ENCODE data around the gene MAP6.
"Not testable (repeated sequence)": the region's sequence is repeated elsewhere in the genome, so short reads cannot be mapped to it uniquely, and the experiment has no call there.

The MAP6 gene

DNA sequence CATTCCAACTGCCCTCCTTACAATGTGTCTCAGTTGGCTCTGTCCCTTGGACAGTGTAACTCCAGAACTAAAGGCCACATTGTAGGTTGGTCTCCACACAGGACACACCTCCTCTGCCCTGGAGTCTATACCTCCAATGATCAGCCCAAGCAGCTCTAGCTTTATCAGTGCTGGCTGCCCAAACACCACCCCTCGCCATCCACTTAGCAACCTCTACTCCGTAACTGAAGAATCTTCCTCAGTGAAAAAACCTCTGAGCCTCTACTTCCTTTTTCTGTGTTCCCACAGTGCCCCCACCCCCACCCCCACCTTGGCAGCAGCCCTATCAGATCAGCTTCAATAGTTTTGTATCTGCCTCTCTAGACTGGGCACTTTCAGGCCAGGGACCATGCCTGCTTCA is 73.4 kb downstream of the MAP6 start:
- no peak overlapping the region for H3K4me3 ChIP-seq (ENCODE audit: low read length)
- no peaks in the 10 kb centered on the region for H3K36me3 ChIP-seq (ENCODE audit: control insufficient read depth, insufficient read depth, low read length)
- H3K9ac ChIP-seq (ENCODE audit: low read length) = no peak overlapping the region
- H3K27me3 ChIP-seq (ENCODE audit: control insufficient read depth, insufficient read depth, low read length) = no peaks in the 10 kb centered on the region
- H3K9me3 ChIP-seq (ENCODE audit: control insufficient read depth, low read length) = no peaks in the 10 kb centered on the region
- H3K4me1 ChIP-seq (ENCODE audit: control insufficient read depth, insufficient read depth, low read length) = no peaks in the 10 kb centered on the region

- Histone ChIP-seq H3K36me3 (ENCODE audit: control insufficient read depth, insufficient read depth, low read length) (no peaks in the 10 kb centered on the region), H3K9ac (ENCODE audit: low read length) (no peak overlapping the region), H3K4me1 (ENCODE audit: control insufficient read depth, insufficient read depth, low read length) (no peaks in the 10 kb centered on the region), H3K9me3 (ENCODE audit: control insufficient read depth, low read length) (no peaks in the 10 kb centered on the region), H3K4me3 (ENCODE audit: low read length) (no peak overlapping the region), H3K27me3 (ENCODE audit: control insufficient read depth, insufficient read depth, low read length) (no peaks in the 10 kb centered on the region)
These were observed 74.6 kb downstream of the MAP6 start for GRCh38 chr11:75594211-75594610.

GRCh38 chr11:75593286-75593915 is 75.4 kb downstream of the MAP6 start:
- H3K27me3 ChIP-seq (ENCODE audit: control insufficient read depth, insufficient read depth, low read length) = no peaks in the 10 kb centered on the region
- H3K9me3 ChIP-seq (ENCODE audit: control insufficient read depth, low read length) = no peaks in the 10 kb centered on the region
- no peak overlapping the region for H3K9ac ChIP-seq (ENCODE audit: low read length)
- H3K4me1 ChIP-seq (ENCODE audit: control insufficient read depth, insufficient read depth, low read length) = no peaks in the 10 kb centered on the region
- H3K4me3 ChIP-seq (ENCODE audit: low read length) = no peak overlapping the region
- H3K36me3 ChIP-seq (ENCODE audit: control insufficient read depth, insufficient read depth, low read length) = no peaks in the 10 kb centered on the region

- Histone ChIP-seq H3K4me1 (ENCODE audit: control insufficient read depth, insufficient read depth, low read length) (no peaks in the 10 kb centered on the region), H3K9ac (ENCODE audit: low read length) (no peak overlapping the region), H3K27me3 (ENCODE audit: control insufficient read depth, insufficient read depth, low read length) (no peaks in the 10 kb centered on the region), H3K4me3 (ENCODE audit: low read length) (no peak overlapping the region), H3K36me3 (ENCODE audit: control insufficient read depth, insufficient read depth, low read length) (no peaks in the 10 kb centered on the region), H3K9me3 (ENCODE audit: control insufficient read depth, low read length) (no peaks in the 10 kb centered on the region)
These were observed 76.1 kb downstream of the MAP6 start for GRCh38 chr11:75592715-75593114.

GRCh38 chr11:75591966-75592365 is 76.9 kb downstream of the MAP6 start:
- Histone ChIP-seq H3K27me3 (ENCODE audit: control insufficient read depth, insufficient read depth, low read length) (no peaks in the 10 kb centered on the region), H3K4me3 (ENCODE audit: low read length) (no peak overlapping the region)

DNA sequence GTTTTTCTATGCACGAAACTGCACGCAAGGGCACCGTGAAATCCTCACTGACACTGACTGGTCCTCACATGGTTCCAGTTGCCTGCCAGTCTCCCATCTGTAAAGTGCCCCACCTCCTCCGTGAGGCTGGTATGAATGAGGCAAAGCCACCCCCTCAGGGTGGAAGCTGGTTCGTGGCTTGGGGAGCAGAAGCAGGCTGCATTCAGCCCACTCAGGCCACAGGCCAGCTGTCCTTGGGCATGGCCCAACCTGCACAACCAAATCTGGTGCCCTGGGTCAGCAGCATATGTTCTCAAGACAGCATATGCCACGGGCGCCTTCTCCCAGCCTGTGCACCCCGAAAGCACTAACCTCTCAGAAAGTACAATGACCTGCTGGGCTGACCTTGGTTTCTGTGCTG is 77.5 kb downstream of the MAP6 start:
- H3K36me3 ChIP-seq (ENCODE audit: control insufficient read depth, insufficient read depth, low read length) = no peaks in the 10 kb centered on the region
- H3K9me3 ChIP-seq (ENCODE audit: control insufficient read depth, low read length) = no peaks in the 10 kb centered on the region
- no peaks in the 10 kb centered on the region for H3K27me3 ChIP-seq (ENCODE audit: control insufficient read depth, insufficient read depth, low read length)
- H3K4me1 ChIP-seq (ENCODE audit: control insufficient read depth, insufficient read depth, low read length) = no peaks in the 10 kb centered on the region
- no peak overlapping the region for H3K4me3 ChIP-seq (ENCODE audit: low read length)
- H3K9ac ChIP-seq (ENCODE audit: low read length) = no peak overlapping the region

More at GRCh38 chr11:75591966-75592365, 76.9 kb downstream of the MAP6 start:
- Histone ChIP-seq H3K36me3 (ENCODE audit: control insufficient read depth, insufficient read depth, low read length) (no peaks in the 10 kb centered on the region), H3K9ac (ENCODE audit: low read length) (no peak overlapping the region), H3K4me1 (ENCODE audit: control insufficient read depth, insufficient read depth, low read length) (no peaks in the 10 kb centered on the region), H3K9me3 (ENCODE audit: control insufficient read depth, low read length) (no peaks in the 10 kb centered on the region)

DNA sequence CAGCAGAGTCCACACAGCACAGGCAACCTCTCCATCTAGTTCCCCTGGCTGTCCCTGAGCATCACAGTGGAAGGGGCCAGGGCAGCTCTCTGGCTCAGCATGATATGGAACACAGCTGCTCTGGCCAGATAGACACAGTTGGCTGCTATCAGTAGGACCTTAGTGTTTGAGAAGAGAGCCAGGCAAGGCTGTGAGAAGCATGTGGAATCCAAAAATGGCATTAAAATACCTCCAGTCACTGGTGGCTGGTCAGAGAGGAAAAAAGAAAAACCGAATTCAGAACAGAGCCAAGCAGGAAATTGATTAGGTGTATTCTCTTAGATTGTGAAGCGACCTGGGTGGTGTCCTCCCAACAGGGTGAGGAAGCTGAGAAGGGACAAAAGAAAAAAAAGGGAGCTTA is 78.9 kb downstream of the MAP6 start:
- Histone ChIP-seq H3K4me1 (ENCODE audit: control insufficient read depth, insufficient read depth, low read length) (no peaks in the 10 kb centered on the region), H3K36me3 (ENCODE audit: control insufficient read depth, insufficient read depth, low read length) (no peaks in the 10 kb centered on the region), H3K4me3 (ENCODE audit: low read length) (no peak overlapping the region), H3K27me3 (ENCODE audit: control insufficient read depth, insufficient read depth, low read length) (no peaks in the 10 kb centered on the region), H3K9me3 (ENCODE audit: control insufficient read depth, low read length) (no peaks in the 10 kb centered on the region), H3K9ac (ENCODE audit: low read length) (no peak overlapping the region)

- Histone ChIP-seq H3K9me3 (ENCODE audit: control insufficient read depth, low read length) (no peaks in the 10 kb centered on the region), H3K4me3 (ENCODE audit: low read length) (no peak overlapping the region), H3K9ac (ENCODE audit: low read length) (no peak overlapping the region), H3K4me1 (ENCODE audit: control insufficient read depth, insufficient read depth, low read length) (peaks cover 3% of the 10 kb centered on the region), H3K36me3 (ENCODE audit: control insufficient read depth, insufficient read depth, low read length) (no peaks in the 10 kb centered on the region), H3K27me3 (ENCODE audit: control insufficient read depth, insufficient read depth, low read length) (no peaks in the 10 kb centered on the region)
These were observed 79.8 kb downstream of the MAP6 start for GRCh38 chr11:75589051-75589450.

DNA sequence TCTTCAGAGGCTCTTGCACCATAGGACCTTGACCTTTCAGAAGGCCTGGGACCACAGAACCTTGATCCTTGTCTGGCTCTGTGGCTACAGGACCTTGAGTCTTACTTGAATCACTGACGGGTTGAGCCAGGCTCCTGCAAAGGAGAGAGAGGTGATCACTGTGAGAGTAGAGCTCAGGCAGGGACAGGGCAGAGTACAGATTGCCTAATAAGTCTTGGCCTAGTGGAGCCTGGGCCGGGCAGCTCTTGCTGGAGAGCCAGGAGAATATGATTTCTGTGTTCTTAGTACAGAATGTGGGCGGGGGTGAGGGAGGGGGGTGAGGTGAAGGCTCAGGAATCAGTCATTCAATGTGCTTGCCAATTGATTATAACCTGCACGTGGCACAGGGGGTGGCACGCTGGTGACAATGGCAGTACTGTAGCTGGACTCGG is 80.8 kb downstream of the MAP6 start:
- H3K4me1 ChIP-seq (ENCODE audit: control insufficient read depth, insufficient read depth, low read length) = peaks cover 4% of the 10 kb centered on the region
- H3K27me3 ChIP-seq (ENCODE audit: control insufficient read depth, insufficient read depth, low read length) = peaks cover under 1% of the 10 kb centered on the region
- no peak overlapping the region for H3K4me3 ChIP-seq (ENCODE audit: low read length)
- H3K9me3 ChIP-seq (ENCODE audit: control insufficient read depth, low read length) = no peaks in the 10 kb centered on the region
- no peak overlapping the region for H3K9ac ChIP-seq (ENCODE audit: low read length)
- no peaks in the 10 kb centered on the region for H3K36me3 ChIP-seq (ENCODE audit: control insufficient read depth, insufficient read depth, low read length)

DNA sequence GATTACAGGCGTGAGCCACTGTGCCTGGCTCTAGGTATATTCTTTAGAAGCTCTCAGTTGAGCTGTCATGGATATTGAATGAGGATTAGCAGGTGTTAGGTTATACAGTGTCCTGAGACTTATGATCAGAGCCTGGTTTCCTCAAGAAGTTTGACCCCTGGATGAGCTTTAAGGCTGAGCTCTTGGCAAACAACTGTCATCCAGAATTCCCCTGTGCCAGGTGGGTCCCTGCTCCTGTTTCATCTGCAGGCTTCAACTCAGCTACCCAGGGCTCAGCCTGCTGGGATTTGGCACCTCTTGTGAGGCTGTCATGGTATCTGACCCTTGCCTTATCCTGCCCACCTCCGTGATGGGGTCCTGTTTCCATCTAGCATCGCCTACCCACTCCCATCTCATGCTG is 82.4 kb downstream of the MAP6 start:
- no peaks in the 10 kb centered on the region for H3K36me3 ChIP-seq (ENCODE audit: control insufficient read depth, insufficient read depth, low read length)
- H3K27me3 ChIP-seq (ENCODE audit: control insufficient read depth, insufficient read depth, low read length) = peaks cover 12% of the 10 kb centered on the region
- peaks cover 11% of the 10 kb centered on the region for H3K4me1 ChIP-seq (ENCODE audit: control insufficient read depth, insufficient read depth, low read length)
- no peaks in the 10 kb centered on the region for H3K9me3 ChIP-seq (ENCODE audit: control insufficient read depth, low read length)
- H3K9ac ChIP-seq (ENCODE audit: low read length) = no peak overlapping the region
- no peak overlapping the region for H3K4me3 ChIP-seq (ENCODE audit: low read length)

DNA sequence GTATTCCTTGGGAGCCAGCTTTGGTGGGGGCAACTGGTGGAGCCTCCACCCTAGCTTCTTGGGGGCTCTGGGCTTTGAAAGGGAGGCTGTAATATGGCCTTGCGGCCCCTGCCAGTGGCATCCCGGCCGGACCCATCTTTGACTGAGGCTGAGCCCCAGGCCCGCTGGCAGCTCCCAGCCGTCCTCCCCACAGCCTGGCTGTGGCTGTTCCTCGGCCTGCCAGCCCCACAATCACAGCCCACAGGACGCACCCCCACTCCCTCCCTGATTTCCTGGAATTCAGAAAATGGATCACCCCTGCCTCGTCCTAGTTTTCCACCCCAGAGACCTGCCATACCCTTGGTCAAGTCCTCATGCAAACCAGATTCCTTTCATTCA is 83.6 kb downstream of the MAP6 start:
- no peaks in the 10 kb centered on the region for H3K9me3 ChIP-seq (ENCODE audit: control insufficient read depth, low read length)
- no peaks in the 10 kb centered on the region for H3K36me3 ChIP-seq (ENCODE audit: control insufficient read depth, insufficient read depth, low read length)
- H3K27me3 ChIP-seq (ENCODE audit: control insufficient read depth, insufficient read depth, low read length) = peaks cover 12% of the 10 kb centered on the region
- no peak overlapping the region for H3K9ac ChIP-seq (ENCODE audit: low read length)
- peaks cover 11% of the 10 kb centered on the region for H3K4me1 ChIP-seq (ENCODE audit: control insufficient read depth, insufficient read depth, low read length)
- H3K4me3 ChIP-seq (ENCODE audit: low read length) = no peak overlapping the region

DNA sequence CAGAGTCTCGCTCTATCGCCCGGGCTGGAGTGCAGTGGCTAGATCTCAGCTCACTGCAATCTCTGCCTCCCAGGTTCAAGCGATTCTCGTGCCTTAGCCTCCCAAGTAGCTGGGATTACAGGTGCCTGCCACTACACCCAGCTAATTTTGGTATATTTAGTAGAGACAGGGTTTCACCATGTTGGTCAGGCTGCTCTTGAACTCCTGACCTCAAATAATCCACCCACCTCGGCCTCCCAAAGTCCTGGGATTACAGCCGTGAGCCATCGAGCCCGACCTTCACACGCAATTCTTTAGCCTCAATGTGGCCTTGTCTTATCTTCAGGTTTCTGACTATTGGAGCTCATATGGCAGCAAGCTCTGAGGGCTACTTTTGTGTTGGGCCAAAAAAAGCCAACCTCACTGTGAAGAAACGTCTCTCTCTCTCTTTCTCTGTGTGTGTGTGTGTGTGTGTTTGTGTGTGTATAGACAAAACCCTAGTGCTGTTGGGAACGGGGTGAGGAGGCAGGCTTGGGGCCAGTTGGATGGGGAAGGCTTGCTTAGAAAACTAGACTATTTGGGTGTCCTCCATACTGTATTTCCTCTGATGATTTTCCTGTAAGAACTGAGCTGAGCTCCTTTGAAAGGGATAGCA is 84.1 kb downstream of the MAP6 start:
- H3K36me3 ChIP-seq (ENCODE audit: control insufficient read depth, insufficient read depth, low read length); H3K9me3 ChIP-seq (ENCODE audit: control insufficient read depth, low read length); H3K9ac ChIP-seq (ENCODE audit: low read length); H3K4me3 ChIP-seq (ENCODE audit: low read length): not testable (repeated sequence)
- Histone ChIP-seq H3K4me1 (ENCODE audit: control insufficient read depth, insufficient read depth, low read length) (peaks cover 11% of the 10 kb centered on the region), H3K27me3 (ENCODE audit: control insufficient read depth, insufficient read depth, low read length) (peaks cover 12% of the 10 kb centered on the region)

Data from mucosa of stomach (tissue), 1 donor.